GM21360 (cell line): Measurements from ENCODE around the gene BCAT1.
"Not testable (repeated sequence)": the region's sequence is repeated elsewhere in the genome, so short reads cannot be mapped to it uniquely, and the experiment has no call there.

Experiments
- ATAC-seq: cut with Tn5 transposase; IDR thresholded peaks from one replicate; pipeline ENCODE4 v1.9.1; 2021; ENCODE audit warnings: mild to moderate bottlenecking, moderate library complexity; ENCODE audit not compliant: unreplicated experiment

Gene BCAT1

DNA sequence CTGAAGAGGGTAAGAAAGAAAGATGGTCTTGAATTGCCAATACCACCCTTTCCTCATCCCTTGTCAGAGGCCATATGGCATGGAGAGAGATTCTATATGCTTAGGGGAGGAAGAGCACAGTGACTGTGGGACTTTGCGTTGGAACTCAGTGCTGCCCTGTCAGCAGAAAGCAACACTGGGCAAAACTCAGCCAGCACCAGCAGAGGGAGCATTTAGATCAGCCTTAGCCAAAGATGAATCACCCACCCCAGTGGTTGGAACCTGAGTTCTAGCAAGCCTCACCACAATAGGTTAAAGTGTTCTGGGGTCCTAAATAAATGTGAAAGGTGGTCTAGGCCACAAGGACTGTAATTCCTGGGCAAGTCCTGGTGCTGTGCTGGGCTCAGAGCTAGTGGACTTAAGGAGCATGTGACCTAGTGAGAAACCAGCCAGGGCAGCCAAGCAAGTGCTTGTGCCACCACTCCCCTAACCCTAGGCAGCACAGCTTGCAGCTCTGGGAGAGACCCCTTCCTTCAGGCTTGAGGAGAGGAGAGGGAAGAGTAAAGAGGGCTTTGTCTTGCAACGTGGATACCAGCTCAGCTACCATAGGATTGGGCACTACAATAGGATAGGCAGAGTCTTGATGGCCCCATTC, 11.4 kb upstream of the BCAT1 start:
- ATAC-seq: peak; percentile 74

GRCh38 chr12:24956351-24956750, 7.5 kb upstream of the BCAT1 start:
- not testable (repeated sequence) for ATAC-seq

GRCh38 chr12:24955853-24956252, 7.0 kb upstream of the BCAT1 start:
- no peak for ATAC-seq

- ATAC-seq: no peak
Measured at GRCh38 chr12:24955389-24955788, 6.5 kb upstream of the BCAT1 start.

DNA sequence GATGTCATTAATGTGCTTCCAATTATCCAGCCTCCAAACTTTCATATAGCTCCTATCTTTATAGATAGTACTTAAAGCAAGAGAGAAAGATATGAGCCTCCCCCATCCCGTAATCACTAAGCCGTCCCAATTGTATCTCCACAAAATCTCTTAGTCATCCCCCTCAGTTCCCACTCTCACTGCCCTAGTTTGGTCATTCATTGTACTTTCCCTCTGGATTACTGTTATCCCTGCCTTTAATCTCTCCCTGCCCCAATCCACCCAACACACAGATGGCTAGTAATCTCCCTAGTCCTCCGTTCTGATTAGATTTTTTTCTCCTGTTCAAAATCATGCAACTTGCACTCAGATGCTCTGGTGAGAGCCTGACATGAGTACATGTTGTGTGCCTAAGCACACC, 5.4 kb upstream of the BCAT1 start:
- ATAC-seq: no peak

DNA sequence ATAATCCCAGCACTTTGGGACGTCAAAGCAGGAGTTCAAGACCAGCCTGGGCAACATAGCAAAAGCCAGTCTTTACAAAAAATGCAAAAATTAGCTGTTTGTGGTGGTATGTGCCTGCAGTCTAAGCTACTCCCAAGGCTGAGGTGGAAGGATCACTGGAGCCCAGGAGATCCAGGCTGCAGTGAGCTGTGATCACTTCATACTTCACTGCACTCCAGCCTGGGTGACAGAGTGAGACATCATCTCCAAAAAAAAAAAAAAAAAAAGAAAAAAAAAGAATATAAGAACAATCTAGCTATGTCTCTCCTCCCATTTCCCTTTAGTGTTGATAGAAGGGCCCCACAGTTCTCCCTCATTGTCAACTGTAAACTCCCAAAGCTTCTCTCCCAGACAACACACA, 3.5 kb upstream of the BCAT1 start:
- ATAC-seq: no peak

DNA sequence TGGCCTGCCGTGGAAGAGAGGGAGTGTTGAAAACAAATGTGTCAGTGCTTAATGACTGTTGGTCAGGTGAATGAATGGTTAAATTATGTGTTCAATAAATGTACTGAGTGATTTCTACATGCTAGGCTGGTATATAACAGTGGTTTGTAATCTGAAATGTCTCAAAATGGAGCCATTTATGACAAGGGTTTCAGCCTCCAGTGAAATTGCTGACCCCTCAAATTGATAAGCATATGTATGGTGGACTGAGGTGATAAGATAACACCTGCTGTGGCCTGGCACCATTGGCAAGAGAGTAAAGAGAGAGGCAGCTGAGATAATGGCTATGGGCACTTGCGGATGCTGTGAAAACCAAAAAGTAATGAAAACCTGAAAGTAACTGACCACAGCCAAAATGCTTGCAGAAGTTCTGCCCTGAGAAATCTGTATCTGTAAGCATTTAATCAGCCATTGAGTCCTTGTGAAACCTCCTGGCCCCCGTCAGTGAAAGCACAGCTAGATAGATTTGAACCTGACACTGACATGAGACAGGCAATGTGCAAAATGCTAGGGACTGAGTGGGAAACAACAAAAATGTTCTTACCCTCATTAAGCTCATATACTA, 1.4 kb upstream of the BCAT1 start:
- no peak for ATAC-seq

- ATAC-seq: peak; percentile 30
Measured at GRCh38 chr12:24948420-24948756, 513 bp downstream of the BCAT1 start.

GRCh38 chr12:24947541-24948419, 1.1 kb downstream of the BCAT1 start:
- ATAC-seq: no peak

GRCh38 chr12:24945845-24946244, 3.1 kb downstream of the BCAT1 start:
- no peak for ATAC-seq

DNA sequence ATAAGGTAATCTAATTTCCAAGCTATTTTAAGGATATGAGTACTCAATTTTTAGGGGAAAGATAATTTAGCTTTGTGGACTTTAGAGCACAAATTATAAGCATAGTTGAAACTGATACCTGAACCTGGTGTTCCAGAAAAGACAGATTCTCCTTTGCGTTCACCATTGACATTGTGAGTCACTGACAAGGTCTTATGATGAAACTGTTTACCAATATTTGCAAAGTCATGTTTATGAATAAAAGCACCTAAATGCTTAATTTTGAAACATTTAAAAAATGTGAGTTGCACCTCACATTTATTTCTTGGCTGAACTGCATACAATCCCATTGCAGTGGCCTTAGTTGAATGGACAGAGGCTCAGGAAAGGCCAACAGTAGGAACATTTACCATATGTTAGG, 3.9 kb downstream of the BCAT1 start:
- no peak for ATAC-seq

DNA sequence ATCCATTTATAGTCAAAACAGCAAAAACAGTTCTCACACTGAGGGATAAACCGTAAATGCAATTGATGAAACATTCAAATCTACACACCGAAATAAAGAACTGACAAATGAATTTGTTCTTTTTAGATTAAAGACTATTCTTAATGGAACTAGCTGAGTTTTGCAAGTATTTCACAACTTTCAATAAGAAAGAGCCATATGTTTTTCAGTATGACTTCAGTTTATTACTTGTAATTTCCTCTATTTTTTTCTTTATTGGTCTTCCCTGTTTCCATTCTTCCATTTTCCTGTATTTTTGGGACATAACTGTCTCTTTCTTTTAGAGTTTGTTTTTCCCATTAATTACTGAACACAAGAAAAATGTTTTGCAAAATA, 4.3 kb downstream of the BCAT1 start:
- ATAC-seq: no peak

DNA sequence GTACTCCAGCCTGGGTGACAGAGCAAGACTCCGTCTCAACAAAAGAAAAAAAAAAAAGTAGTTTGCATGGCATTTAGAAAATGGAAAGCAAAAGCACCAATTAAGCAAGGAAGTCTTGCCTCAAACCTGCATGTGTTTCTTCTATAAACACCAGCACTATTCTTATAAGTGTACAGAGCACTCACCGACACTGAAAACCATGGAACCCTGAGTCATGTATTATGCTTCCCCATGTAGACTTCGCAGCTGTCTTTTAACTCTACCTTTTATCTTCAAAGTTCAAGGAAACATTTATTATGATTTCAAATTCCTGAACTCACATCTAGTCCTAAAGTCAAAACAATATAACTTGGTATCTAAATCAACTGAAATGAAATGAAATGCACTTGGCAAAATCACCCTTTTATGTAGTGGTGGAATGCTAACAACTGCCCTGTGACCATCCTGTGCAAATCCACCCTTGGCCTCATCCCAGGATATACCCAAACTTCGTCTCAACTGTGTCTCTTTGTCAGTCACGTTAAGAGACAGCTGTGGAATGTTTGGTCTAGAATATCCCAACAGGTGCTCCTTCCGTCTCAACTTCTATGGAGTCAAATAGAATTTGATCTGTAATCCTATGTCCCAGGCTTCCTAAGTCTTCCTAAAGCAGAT, 4.8 kb downstream of the BCAT1 start:
- ATAC-seq: no peak

DNA sequence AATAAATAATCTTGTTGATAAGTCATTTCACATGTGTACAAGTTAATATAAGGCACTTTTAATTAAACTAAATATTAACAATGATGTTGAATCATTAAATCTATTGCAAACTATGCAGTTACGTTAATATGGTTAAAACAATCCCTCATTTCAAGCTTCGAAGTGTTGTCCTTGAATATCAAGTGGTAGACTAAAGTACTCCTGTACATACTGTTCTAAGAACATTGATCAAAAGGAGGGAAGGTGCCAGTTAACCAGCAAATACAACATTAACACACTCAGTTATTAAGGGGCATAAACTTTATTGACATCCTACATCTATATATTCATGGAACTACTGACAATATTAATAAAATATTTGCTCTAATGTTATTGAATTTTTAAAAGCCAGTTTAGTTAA, 8.7 kb downstream of the BCAT1 start:
- no peak for ATAC-seq

DNA sequence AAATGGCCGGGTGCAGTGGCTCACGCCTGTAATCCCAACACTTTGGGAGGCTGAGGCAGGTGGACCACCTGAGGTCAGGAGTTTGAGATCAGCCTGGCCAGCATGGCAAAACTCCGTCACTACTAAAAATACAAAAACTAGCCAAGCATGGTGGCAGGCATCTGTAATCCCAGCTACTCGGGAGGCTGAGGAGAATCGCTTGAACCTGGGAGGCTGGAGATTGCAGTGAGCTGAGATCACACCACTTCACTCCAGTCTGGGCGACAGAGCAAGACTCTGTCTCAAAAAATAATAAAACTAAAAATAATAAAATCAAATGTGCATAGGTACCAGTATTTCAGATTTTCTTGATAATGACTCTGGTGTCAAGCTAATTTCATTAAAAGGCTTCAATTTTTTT, 9.3 kb downstream of the BCAT1 start:
- not testable (repeated sequence) for ATAC-seq

DNA sequence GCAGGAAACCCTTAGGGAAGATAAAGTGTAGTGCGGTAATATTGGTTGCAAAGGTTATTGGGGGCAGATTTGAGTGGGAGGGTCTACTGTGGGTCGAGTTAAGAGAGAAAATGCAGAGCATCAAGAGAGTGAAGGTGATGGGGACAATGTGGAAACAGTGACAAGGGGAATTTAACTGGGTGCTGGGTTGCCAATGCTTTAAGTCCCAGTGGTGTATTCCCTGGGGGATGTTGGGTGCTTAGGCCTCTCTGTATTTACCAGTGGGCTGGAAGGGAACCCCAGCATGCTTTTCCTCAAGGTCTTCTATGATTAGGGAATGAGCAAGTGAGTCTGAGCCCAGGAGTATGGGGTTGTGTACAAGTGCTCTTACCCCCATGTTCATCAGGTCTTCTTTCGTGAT, 10.6 kb downstream of the BCAT1 start:
- ATAC-seq: no peak

DNA sequence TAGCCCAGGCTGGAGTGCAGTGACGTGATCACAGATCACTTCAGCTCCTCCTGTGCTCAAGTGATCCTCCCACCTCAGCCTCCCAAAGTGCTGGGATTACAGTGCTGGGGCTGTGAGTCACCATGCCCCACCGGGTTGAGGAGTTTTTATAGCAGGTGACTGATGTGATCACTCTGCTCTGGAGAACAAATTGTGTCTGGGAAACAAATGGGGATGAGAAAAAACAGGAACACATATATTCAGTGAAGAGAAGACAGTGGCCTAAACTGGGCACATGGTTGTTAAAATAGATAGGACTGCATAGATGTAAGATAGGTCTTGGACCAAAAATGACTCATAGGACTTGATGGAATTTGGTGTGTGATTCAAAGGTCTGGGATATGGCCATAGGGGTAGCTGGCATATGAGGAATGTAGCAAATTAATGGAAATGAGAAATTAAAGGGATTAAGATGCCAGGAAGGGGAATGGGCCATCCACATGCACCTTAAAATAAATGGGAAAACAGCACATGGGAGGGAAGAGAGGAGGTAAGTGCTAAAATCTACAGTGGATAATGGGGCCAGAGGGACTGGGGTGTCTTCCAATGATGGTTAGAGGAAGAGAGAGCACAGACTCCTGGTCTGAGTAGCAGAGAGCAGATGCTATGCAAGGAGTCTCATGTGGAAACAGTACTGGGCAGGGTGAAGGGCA, 11.2 kb downstream of the BCAT1 start:
- no peak for ATAC-seq

DNA sequence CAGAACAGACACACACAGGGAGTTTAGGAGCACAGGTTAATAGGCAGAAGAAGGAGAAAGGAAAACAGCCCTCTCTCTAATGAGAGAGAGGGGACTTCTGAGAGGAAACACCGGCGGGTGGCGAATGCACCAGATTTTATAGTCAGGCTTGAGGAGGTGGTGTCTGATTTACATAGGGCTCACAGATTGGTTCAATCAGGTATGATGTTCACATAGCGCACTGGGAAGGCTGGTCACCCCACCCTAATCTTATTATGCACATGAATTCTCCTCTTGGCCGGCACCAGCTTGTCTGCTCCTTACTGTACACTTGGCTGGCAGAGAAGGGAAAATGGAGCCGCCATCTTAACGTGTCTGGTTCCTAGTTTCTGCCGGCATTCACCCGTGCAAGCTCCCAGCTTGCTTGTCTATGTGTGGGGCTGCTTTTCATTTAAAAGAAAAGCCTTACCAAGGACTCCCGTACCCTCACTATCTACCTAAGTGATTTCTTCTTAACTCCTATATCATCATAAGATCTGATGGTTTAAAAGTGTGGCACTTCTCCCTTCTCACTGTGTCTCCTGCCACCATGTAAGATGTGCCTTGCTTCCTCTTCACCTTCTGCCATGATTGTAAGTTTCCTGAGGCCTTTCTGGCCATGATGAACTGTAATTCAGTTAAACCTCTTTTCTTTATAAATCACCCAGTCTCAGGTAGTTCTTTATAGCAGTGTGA, 15.1 kb downstream of the BCAT1 start:
- no peak for ATAC-seq

DNA sequence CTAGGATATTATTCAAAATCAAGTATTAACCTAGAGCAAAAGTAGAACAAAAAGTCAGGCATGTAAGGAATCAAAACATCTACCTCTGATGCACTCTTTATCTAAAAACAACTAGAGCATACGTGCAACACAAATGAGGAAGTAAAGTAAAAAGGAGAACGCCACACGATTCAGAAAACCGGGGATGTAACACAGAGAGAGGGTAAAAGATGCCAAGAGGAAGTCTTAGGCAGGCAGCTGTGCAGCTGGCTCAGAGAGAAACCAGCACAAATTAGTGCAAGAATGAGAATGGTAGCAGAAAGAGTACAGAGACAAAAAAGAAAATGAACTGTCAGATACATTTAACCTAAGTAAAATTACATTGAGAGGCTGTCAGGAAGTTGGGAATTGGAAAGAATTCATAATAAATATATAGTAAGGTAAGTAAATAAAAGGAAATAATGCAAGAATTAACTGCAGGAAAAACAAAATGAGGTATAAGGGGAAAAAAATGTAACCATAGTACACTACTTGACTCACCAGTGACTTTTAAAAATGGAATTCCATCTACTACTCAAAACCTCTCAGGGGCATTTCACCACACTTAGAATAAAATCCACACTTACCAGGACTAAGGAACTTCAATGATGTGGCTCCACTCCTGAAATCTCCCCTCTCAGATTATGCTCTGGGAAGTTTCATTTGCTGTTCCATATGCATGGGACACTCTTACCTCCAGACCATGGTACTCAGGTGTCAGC, 17.1 kb downstream of the BCAT1 start:
- ATAC-seq: peak; percentile 91

DNA sequence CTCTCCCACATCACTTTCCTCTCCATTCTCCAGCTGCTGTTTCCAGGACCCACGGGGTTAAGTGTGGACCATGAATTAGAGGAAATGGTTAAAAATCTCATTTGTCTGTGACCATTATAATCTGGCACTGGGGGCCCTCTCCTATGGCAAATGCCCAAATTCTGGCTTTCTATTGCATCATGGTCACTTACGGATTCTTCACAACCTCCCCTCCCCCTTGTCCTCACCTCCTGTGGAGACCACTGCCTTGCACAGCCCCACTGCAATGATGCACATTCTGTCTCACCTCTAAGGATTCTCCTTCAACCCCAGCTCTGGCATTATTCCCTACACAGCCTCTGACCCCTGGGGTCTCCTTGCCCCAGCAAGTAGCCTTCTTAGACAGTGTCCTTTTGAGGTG, 18.9 kb downstream of the BCAT1 start:
- no peak for ATAC-seq
